GM12878 (cell line): ENCODE results near the gene LSM10. TPM values are rescaled to one million over a fixed set of nuclear protein-coding genes. Genes with fewer than 3 reads are reported as not detected.

Experiments
- CHD1 ChIP-seq: IDR thresholded peaks from 2 replicates; pipeline ENCODE4 v1.6.1; 2012; ENCODE audit warnings: low read depth, low read length, improper control_type of control experiment
- E4F1 ChIP-seq: fragments of 450-650 bp; IDR thresholded peaks from 2 replicates; pipeline ENCODE4 v1.6.1; 2018; ENCODE audit warnings: borderline replicate concordance, mild to moderate bottlenecking; ENCODE audit not compliant: partially characterized antibody
- ETV6 ChIP-seq, 2 experiments: fragments of 450-650 bp in 1 of 2; IDR thresholded peaks in 1 of 2; conservative IDR thresholded peaks in 1 of 2; 2 replicates each; pipeline ENCODE4 v1.6.1; 2014; ENCODE audit warnings: antibody characterized with exemption in 1 of 2, borderline replicate concordance in 1 of 2, low read depth in 1 of 2, mild to moderate bottlenecking in 1 of 2, moderate library complexity in 1 of 2
- GATAD2B ChIP-seq: fragments of 450-650 bp; conservative IDR thresholded peaks from 2 replicates; pipeline ENCODE4 v1.6.1; 2017; ENCODE audit warnings: low read depth, mild to moderate bottlenecking, moderate library complexity
- IRF4 ChIP-seq: IDR thresholded peaks from 2 replicates; pipeline ENCODE4 v1.6.1; 2011; ENCODE audit warnings: low read depth, low read length
- KLF5 ChIP-seq: fragments of 450-650 bp; IDR thresholded peaks from 2 replicates; pipeline ENCODE4 v1.6.1; 2014; ENCODE audit warnings: mild to moderate bottlenecking; ENCODE audit not compliant: partially characterized antibody
- NFYB ChIP-seq: IDR thresholded peaks from 2 replicates; pipeline ENCODE4 v1.6.1; 2011; ENCODE audit warnings: low read depth, mild to moderate bottlenecking, low read length, improper control_type of control experiment, moderate library complexity; ENCODE audit not compliant: insufficient read depth
- USF2 ChIP-seq: IDR thresholded peaks from 2 replicates; pipeline ENCODE4 v1.6.1; 2011; ENCODE audit warnings: low read depth, low read length, improper control_type of control experiment, borderline replicate concordance
- ZNF207 ChIP-seq: fragments of 450-650 bp; IDR thresholded peaks from 2 replicates; pipeline ENCODE4 v1.6.1; 2014; ENCODE audit warnings: antibody characterized with exemption, mild to moderate bottlenecking, borderline replicate concordance
- polyA plus RNA-seq, 11 experiments: library from polyadenylated mRNA; depleted of rRNA in 4 of 11; unstranded in 6 of 11; stranded (reverse) in 5 of 11; fragments of >200 nt; fragmentation: Nextera tagmentation in 4 of 11; fragmentation: Illumina TruSeq in 1 of 11; extraction: Ambion mirVana in 4 of 11; extraction: Trizol in 1 of 11; gene quantifications; 1 replicate in 1 of 11; 2 replicates in 10 of 11; pipeline versions ENCODE4 v1.2.1 to v1.2.3, GENCODE V29; 2011 to 2016; ENCODE audit warnings: inconsistent platforms in 2 of 11, missing spikeins in 2 of 11, low read depth in 1 of 11
- total RNA-seq, 4 experiments: library from RNA; depleted of rRNA in 3 of 4; stranded (reverse); fragments of >200 nt in 3 of 4; fragmentation: Illumina TruSeq in 1 of 4; extraction: Trizol in 1 of 4; gene quantifications; 2 replicates each; pipeline versions ENCODE4 v1.2.1 to v1.2.3, GENCODE V29; 2013 to 2021
- TF ChIP-seq, protein P1 (sequence below): IDR thresholded peaks from 2 replicates; pipeline ENCODE4 v1.6.1; 2011; ENCODE audit warnings: borderline replicate concordance, low read depth, mild to moderate bottlenecking, moderate library complexity, mixed read lengths, low read length; ENCODE audit not compliant: insufficient read depth; ENCODE audit errors: extremely low read length
- TF ChIP-seq, protein P2 (sequence below): fragments of 450-650 bp; IDR thresholded peaks from 2 replicates; pipeline ENCODE4 v1.6.1; 2017; ENCODE audit warnings: mild to moderate bottlenecking, moderate library complexity
- TF ChIP-seq, protein P3 (sequence below): IDR thresholded peaks from 2 replicates; pipeline ENCODE4 v1.6.1; 2012; ENCODE audit warnings: low read depth, low read length, improper control_type of control experiment
- TF ChIP-seq, protein P4 (sequence below): IDR thresholded peaks from 2 replicates; pipeline ENCODE4 v1.6.1; 2012; ENCODE audit warnings: low read depth, low read length, improper control_type of control experiment

Gene LSM10
- total and polyA plus RNA-seq, 10 of the 15 experiments (the other 5 are each of a cell fraction or from before 2014, with no cell fraction given): 13.1 to 103 (median 57.5) TPM

DNA sequence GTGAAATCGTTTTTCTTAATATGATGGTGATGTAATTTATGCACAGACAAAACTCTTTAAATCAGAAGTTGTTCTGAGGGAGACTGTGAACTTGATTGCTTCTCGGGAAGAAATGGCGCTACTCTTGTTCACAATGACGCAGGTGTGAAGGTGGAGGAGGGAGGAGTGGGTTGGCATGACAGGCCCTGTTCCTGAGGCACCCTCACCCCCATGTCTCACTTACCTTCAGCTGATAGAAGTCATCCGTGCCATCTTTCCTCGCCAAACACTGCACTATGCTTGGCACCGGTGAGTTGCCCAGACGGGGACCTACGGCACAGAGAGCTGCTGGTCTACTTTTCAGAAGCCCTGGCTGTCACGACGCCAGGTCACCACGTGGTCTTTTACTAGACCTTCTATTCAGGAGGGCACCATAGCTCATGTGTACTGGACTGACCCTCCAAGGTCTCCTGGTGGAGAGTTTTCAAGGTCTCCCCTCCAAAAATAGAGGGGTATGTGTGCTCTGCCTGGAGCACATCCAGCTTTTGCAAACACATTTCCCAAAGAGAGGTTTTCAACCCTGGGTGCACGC lies 39.1 kb downstream of the LSM10 start (continued):
- TF ChIP-seq E4F1 (no peak), CHD1 (no peak), IRF4 (no peak), USF2 (no peak), ETV6 (conservative IDR thresholded peaks at IDR 0.05 in 1 of 2, IDR thresholded peaks at IDR 0.05 in 1 of 2; ENCODE audit: borderline replicate concordance in 1 of 2, low read depth in 1 of 2) (no peak), KLF5 (no peak), ZNF207 (no peak), GATAD2B (no peak), NFYB (no peak)
- TF ChIP-seq, protein P1, sequence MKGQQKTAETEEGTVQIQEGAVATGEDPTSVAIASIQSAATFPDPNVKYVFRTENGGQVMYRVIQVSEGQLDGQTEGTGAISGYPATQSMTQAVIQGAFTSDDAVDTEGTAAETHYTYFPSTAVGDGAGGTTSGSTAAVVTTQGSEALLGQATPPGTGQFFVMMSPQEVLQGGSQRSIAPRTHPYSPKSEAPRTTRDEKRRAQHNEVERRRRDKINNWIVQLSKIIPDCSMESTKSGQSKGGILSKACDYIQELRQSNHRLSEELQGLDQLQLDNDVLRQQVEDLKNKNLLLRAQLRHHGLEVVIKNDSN: no peak
- TF ChIP-seq, protein P2, sequence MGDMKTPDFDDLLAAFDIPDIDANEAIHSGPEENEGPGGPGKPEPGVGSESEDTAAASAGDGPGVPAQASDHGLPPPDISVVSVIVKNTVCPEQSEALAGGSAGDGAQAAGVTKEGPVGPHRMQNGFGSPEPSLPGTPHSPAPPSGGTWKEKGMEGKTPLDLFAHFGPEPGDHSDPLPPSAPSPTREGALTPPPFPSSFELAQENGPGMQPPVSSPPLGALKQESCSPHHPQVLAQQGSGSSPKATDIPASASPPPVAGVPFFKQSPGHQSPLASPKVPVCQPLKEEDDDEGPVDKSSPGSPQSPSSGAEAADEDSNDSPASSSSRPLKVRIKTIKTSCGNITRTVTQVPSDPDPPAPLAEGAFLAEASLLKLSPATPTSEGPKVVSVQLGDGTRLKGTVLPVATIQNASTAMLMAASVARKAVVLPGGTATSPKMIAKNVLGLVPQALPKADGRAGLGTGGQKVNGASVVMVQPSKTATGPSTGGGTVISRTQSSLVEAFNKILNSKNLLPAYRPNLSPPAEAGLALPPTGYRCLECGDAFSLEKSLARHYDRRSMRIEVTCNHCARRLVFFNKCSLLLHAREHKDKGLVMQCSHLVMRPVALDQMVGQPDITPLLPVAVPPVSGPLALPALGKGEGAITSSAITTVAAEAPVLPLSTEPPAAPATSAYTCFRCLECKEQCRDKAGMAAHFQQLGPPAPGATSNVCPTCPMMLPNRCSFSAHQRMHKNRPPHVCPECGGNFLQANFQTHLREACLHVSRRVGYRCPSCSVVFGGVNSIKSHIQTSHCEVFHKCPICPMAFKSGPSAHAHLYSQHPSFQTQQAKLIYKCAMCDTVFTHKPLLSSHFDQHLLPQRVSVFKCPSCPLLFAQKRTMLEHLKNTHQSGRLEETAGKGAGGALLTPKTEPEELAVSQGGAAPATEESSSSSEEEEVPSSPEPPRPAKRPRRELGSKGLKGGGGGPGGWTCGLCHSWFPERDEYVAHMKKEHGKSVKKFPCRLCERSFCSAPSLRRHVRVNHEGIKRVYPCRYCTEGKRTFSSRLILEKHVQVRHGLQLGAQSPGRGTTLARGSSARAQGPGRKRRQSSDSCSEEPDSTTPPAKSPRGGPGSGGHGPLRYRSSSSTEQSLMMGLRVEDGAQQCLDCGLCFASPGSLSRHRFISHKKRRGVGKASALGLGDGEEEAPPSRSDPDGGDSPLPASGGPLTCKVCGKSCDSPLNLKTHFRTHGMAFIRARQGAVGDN: no peak
- TF ChIP-seq, protein P3, sequence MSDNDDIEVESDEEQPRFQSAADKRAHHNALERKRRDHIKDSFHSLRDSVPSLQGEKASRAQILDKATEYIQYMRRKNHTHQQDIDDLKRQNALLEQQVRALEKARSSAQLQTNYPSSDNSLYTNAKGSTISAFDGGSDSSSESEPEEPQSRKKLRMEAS: no peak
- TF ChIP-seq, protein P4, sequence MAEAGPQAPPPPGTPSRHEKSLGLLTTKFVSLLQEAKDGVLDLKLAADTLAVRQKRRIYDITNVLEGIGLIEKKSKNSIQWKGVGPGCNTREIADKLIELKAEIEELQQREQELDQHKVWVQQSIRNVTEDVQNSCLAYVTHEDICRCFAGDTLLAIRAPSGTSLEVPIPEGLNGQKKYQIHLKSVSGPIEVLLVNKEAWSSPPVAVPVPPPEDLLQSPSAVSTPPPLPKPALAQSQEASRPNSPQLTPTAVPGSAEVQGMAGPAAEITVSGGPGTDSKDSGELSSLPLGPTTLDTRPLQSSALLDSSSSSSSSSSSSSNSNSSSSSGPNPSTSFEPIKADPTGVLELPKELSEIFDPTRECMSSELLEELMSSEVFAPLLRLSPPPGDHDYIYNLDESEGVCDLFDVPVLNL: no peak
